Measurements from ENCODE around the gene TICAM2.
"Not testable (repeated sequence)": the region's sequence is repeated elsewhere in the genome, so short reads cannot be mapped to it uniquely, and the experiment has no call there.

GRCh38 chr5:115645386-115645785 is 43.1 kb upstream of the TICAM2 start:
- not testable (repeated sequence) for TF ChIP-seq EZH2 (IDR thresholded peaks at IDR 0.05; ENCODE audit: borderline replicate concordance); CTCF (IDR thresholded peaks at IDR 0.05; ENCODE audit: poor library complexity); EZH2phosphoT487 (IDR thresholded peaks at IDR 0.05; ENCODE audit: low read depth, severe bottlenecking, unreplicated experiment)

Data from hepatocyte (in vitro differentiated cells).